Natural killer cell (primary cell): Measurements from ENCODE around the gene RYR1. TPM values are rescaled to one million over a fixed set of nuclear protein-coding genes. Genes with fewer than 3 reads are reported as not detected.

Experiments used
- ATAC-seq, 3 donors: fragments of 150-1000 bp in 2 of 3; fragments of 200-7000 bp in 1 of 3; cut with Tn5 transposase; 1 replicate in 1 of 3; 2 replicates in 2 of 3; pipeline ENCODE4 v1.10.0; 2021; ENCODE audit warnings: mild to moderate bottlenecking in 2 of 3, moderate library complexity in 2 of 3
- DNase-seq, 2 donors: peaks; one replicate each; pipeline versions ENCODE4 v3.0.0 to v3.0.0-alpha.2; 2013 to 2021; ENCODE audit warnings: mixed read lengths in 1 of 2
- H3K27ac ChIP-seq: one replicate; pipeline ENCODE4 v1.5.1; 2013; ENCODE audit warnings: mild to moderate bottlenecking, low read length
- H3K27me3 ChIP-seq: one replicate; pipeline ENCODE4 v1.6.1; 2013; ENCODE audit warnings: low read length; ENCODE audit not compliant: control insufficient read depth, insufficient read depth
- H3K36me3 ChIP-seq: one replicate; pipeline ENCODE4 v1.6.1; 2013; ENCODE audit warnings: low read length; ENCODE audit not compliant: control insufficient read depth, insufficient read depth
- H3K4me1 ChIP-seq: one replicate; pipeline ENCODE4 v1.6.1; 2013; ENCODE audit warnings: low read length; ENCODE audit not compliant: control insufficient read depth, insufficient read depth
- H3K4me3 ChIP-seq: one replicate; pipeline ENCODE4 v1.5.1; 2013; ENCODE audit warnings: low read length
- H3K9me3 ChIP-seq: one replicate; pipeline ENCODE4 v1.6.1; 2013; ENCODE audit warnings: low read length; ENCODE audit not compliant: control insufficient read depth, insufficient read depth
- H3K27ac Mint-ChIP-seq, 2 donors: one replicate each; pipeline ENCODE4 v1.8.0; 2022; ENCODE audit warnings: mild to moderate bottlenecking in 2 of 2, mixed read lengths in 2 of 2, moderate library complexity in 1 of 2
- H3K27me3 Mint-ChIP-seq, 2 donors: one replicate each; pipeline ENCODE4 v1.8.0; 2022; ENCODE audit warnings: low read depth in 2 of 2, mixed read lengths in 2 of 2
- H3K36me3 Mint-ChIP-seq: one replicate; pipeline ENCODE4 v1.8.0; 2022; ENCODE audit warnings: mixed read lengths
- H3K4me1 Mint-ChIP-seq, 2 donors: one replicate each; pipeline ENCODE4 v1.8.0; 2022; ENCODE audit warnings: mixed read lengths in 2 of 2
- H3K4me3 Mint-ChIP-seq: one replicate; pipeline ENCODE4 v1.8.0; 2022; ENCODE audit warnings: mild to moderate bottlenecking, moderate library complexity, mixed read lengths
- H3K9me3 Mint-ChIP-seq, 2 donors: one replicate each; pipeline ENCODE4 v1.8.0; 2022; ENCODE audit warnings: mixed read lengths in 2 of 2
- CTCF ChIP-seq: fragments of 200-600 bp; IDR thresholded peaks from one replicate; pipeline ENCODE4 v1.8.0; 2022; ENCODE audit warnings: antibody characterized with exemption
- WGBS: methylation state at CpG from one replicate; pipeline ENCODE4 v1.1.7; 2013; ENCODE audit warnings: missing lambda C conversion rate; ENCODE audit not compliant: insufficient coverage; 5-methylcytosine and 5-hydroxymethylcytosine counted together
- intact Hi-C: fragments of 100-400 bp; cut with micrococcal nuclease; formaldehyde crosslinking; loops from one replicate; pipeline ENCODE4 v1.14.2; 2022
- total RNA-seq, 4 donors: library from RNA; stranded (reverse); fragments of 120-200 nt in 1 of 4; gene quantifications; one replicate each; pipeline versions ENCODE4 v1.2.3 to v1.2.4, GENCODE V29; 2013 to 2022

Gene RYR1
- total RNA-seq, 3 donors from 2014 or later (not counting 1 experiment from before 2014, with no cell fraction given): 0.05 to 1.0 (median 0.65) TPM

GRCh38 chr19:38389101-38389925 lies 44.2 kb upstream of the RYR1 start:
- no peak overlapping the region for H3K4me3 ChIP-seq
- H3K27me3 Mint-ChIP-seq: peaks cover 28 to 30% of the 10 kb centered on the region in 2 donors
- peak overlapping the region; percentile 58 for H3K4me3 Mint-ChIP-seq
- intact Hi-C loops: loop anchor here (2.0 kb wide), 1 partner anchor 15 kb away; the partner anchor contains the start of gene PSMD8
- peaks cover 19 to 25% of the 10 kb centered on the region in 2 donors for H3K4me1 Mint-ChIP-seq
- TF ChIP-seq CTCF: no peak
- peaks cover 19% of the 10 kb centered on the region for H3K27me3 ChIP-seq
- H3K27ac ChIP-seq: no peak overlapping the region
- no peaks in the 10 kb centered on the region for H3K9me3 ChIP-seq
- no peak for ATAC-seq
- no peaks in the 10 kb centered on the region for H3K36me3 Mint-ChIP-seq
- DNase-seq: no peak
- H3K27ac Mint-ChIP-seq: no peak overlapping the region
- 7% methylated on average over 26 of the region's 28 CpGs for WGBS
- H3K36me3 ChIP-seq: peaks cover 2% of the 10 kb centered on the region
- peaks cover 36% of the 10 kb centered on the region for H3K4me1 ChIP-seq
- no peaks in the 10 kb centered on the region for H3K9me3 Mint-ChIP-seq

- no peaks in the 10 kb centered on the region for H3K9me3 Mint-ChIP-seq
- Histone ChIP-seq H3K4me3 (no peak overlapping the region), H3K4me1 (peaks cover 45% of the 10 kb centered on the region), H3K36me3 (no peaks in the 10 kb centered on the region), H3K9me3 (no peaks in the 10 kb centered on the region), H3K27ac (no peak overlapping the region), H3K27me3 (peaks cover 28% of the 10 kb centered on the region)
- intact Hi-C loops: loop anchor here (2.0 kb wide), 1 partner anchor 15 kb away; the partner anchor contains the start of gene PSMD8
- H3K4me3 Mint-ChIP-seq: peak overlapping the region; percentile 14
- H3K27me3 Mint-ChIP-seq: peaks cover 28 to 33% of the 10 kb centered on the region in 2 donors
- H3K36me3 Mint-ChIP-seq: no peaks in the 10 kb centered on the region
- no peak for DNase-seq
- H3K27ac Mint-ChIP-seq: no peak overlapping the region
- H3K4me1 Mint-ChIP-seq: peaks cover 19 to 33% of the 10 kb centered on the region in 2 donors
- 51% methylated on average over 20 of the region's 22 CpGs for WGBS
- ATAC-seq: no peak
- TF ChIP-seq CTCF: no peak
These were observed 43.2 kb upstream of the RYR1 start for GRCh38 chr19:38389957-38390924.

DNA sequence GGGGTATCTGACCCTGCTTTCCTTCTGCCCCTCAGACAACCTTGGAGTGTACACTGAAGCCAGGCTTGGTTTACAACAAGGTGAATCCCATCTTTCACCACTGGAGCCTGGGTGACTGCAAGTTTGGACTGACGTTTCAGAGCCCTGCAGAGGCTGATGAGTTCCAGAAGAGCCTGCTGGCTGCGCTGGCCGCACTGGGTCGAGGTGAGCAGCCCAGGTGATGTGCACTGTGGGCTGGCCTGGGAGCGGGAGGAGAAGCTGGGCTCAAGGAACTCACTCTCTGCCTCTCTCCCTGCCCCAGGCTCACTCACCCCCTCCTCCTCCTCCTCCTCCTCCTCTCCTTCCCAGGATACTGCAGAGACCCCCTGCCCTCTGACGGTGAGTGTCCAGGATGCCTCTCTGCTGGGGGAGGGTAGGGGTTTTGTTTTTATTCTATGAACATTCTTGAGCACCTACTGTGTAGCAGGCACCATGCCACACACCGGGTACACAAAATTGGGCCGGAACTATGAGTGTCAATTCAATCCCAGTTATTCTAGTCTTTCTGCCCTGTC lies 41.5 kb upstream of the RYR1 start:
- Histone ChIP-seq H3K4me1 (peaks cover 33% of the 10 kb centered on the region), H3K27ac (no peak overlapping the region), H3K27me3 (peaks cover 27% of the 10 kb centered on the region), H3K9me3 (no peaks in the 10 kb centered on the region), H3K4me3 (no peak overlapping the region), H3K36me3 (no peaks in the 10 kb centered on the region)
- H3K27ac Mint-ChIP-seq: no peak overlapping the region
- no peak for ATAC-seq
- TF ChIP-seq CTCF: no peak
- intact Hi-C loops: no loop called here
- H3K9me3 Mint-ChIP-seq: no peaks in the 10 kb centered on the region
- 80% methylated on average over 7 of the region's 8 CpGs for WGBS
- H3K4me1 Mint-ChIP-seq: peaks cover 19 to 40% of the 10 kb centered on the region in 2 donors
- H3K4me3 Mint-ChIP-seq: no peak overlapping the region
- DNase-seq: no peak
- no peaks in the 10 kb centered on the region for H3K36me3 Mint-ChIP-seq
- peaks cover 35 to 40% of the 10 kb centered on the region in 2 donors for H3K27me3 Mint-ChIP-seq
